Sigmoid colon (tissue), 4 donors: ENCODE measurements around the gene ZNF281.
"Not testable (repeated sequence)": the region's sequence is repeated elsewhere in the genome, so short reads cannot be mapped to it uniquely, and the experiment has no call there.

Source experiments
- CTCF ChIP-seq, 4 experiments: fragments of 450-650 bp in 3 of 4; fragments of 200-600 bp in 1 of 4; IDR thresholded peaks; one replicate each; pipeline ENCODE4 v1.5.1; 2016 to 2019; ENCODE audit warnings: antibody characterized with exemption in 4 of 4, mild to moderate bottlenecking in 3 of 4, moderate library complexity in 2 of 4
- EP300 ChIP-seq, 4 donors: sonication (generic); formaldehyde crosslinking; IDR thresholded peaks; one replicate each; pipeline ENCODE4 v1.6.1; 2017; ENCODE audit warnings: antibody characterized with exemption in 4 of 4
- POLR2A ChIP-seq, 2 donors: fragments of 450-650 bp; IDR thresholded peaks; one replicate each; pipeline ENCODE4 v1.6.1; 2016; ENCODE audit warnings: antibody characterized with exemption in 2 of 2, mild to moderate bottlenecking in 2 of 2, moderate library complexity in 2 of 2
- POLR2AphosphoS5 ChIP-seq, 4 donors: sonication (generic); formaldehyde crosslinking; IDR thresholded peaks; one replicate each; pipeline ENCODE4 v1.6.1; 2017; ENCODE audit warnings: antibody characterized with exemption in 4 of 4

- not testable (repeated sequence) for TF ChIP-seq CTCF, POLR2A, POLR2AphosphoS5, EP300 (IDR thresholded peaks at IDR 0.05)
Measured at GRCh38 chr1:200413766-200414165, 3.9 kb upstream of the ZNF281 start.
